SH-SY5Y (cell line): ENCODE results near the gene NMNAT2.

Source experiments
- GATA2 ChIP-seq: IDR thresholded peaks from 2 replicates; pipeline ENCODE4 v1.6.1; 2011; ENCODE audit warnings: mild to moderate bottlenecking, low read depth, low read length
- GATA3 ChIP-seq: IDR thresholded peaks from 2 replicates; pipeline ENCODE4 v1.6.1; 2011; ENCODE audit warnings: low read depth, mild to moderate bottlenecking, low read length, moderate library complexity

The NMNAT2 gene

GRCh38 chr1:183319051-183319450 lies 99.1 kb downstream of the NMNAT2 start:
- TF ChIP-seq GATA2 = no peak
- no peak for TF ChIP-seq GATA3

- no peak for TF ChIP-seq GATA3
- TF ChIP-seq GATA2 = no peak
Observed at GRCh38 chr1:183318433-183318832, 99.7 kb downstream of the NMNAT2 start.

GRCh38 chr1:183315991-183316758 lies 102.0 kb downstream of the NMNAT2 start:
- TF ChIP-seq GATA3 (no peak), GATA2 (no peak)

GRCh38 chr1:183313063-183313462 lies 105.1 kb downstream of the NMNAT2 start:
- TF ChIP-seq GATA3 (no peak), GATA2 (no peak)

- TF ChIP-seq GATA2 = no peak
- TF ChIP-seq GATA3 = no peak
Observed at GRCh38 chr1:183310753-183311479, 107.3 kb downstream of the NMNAT2 start.

GRCh38 chr1:183308719-183309118 lies 109.5 kb downstream of the NMNAT2 start:
- no peak for TF ChIP-seq GATA3
- no peak for TF ChIP-seq GATA2

GRCh38 chr1:183306317-183307042 lies 111.7 kb downstream of the NMNAT2 start:
- TF ChIP-seq GATA2 (no peak), GATA3 (no peak)

GRCh38 chr1:183304440-183305107 lies 113.6 kb downstream of the NMNAT2 start:
- TF ChIP-seq GATA2 (no peak), GATA3 (no peak)

- TF ChIP-seq GATA2 (no peak), GATA3 (no peak)
Observed at GRCh38 chr1:183303901-183304300, 114.3 kb downstream of the NMNAT2 start.

- TF ChIP-seq GATA2 (no peak), GATA3 (no peak)
Observed at GRCh38 chr1:183303323-183303645, 114.9 kb downstream of the NMNAT2 start.

- TF ChIP-seq GATA3 = no peak
- no peak for TF ChIP-seq GATA2
Observed at GRCh38 chr1:183302452-183303322, 115.5 kb downstream of the NMNAT2 start.

GRCh38 chr1:183301239-183301638 lies 116.9 kb downstream of the NMNAT2 start:
- TF ChIP-seq GATA2 = no peak
- TF ChIP-seq GATA3 = no peak

- no peak for TF ChIP-seq GATA2
- no peak for TF ChIP-seq GATA3
Observed at GRCh38 chr1:183300828-183301227, 117.4 kb downstream of the NMNAT2 start.

GRCh38 chr1:183300395-183300794 lies 117.8 kb downstream of the NMNAT2 start:
- TF ChIP-seq GATA3 (no peak), GATA2 (no peak)
